Uterus (tissue), 4 donors: ENCODE data around the gene SKA2. TPM values are rescaled to one million over a fixed set of nuclear protein-coding genes. Genes with fewer than 3 reads are reported as not detected.
A peak's percentile ranks its signal among the peaks of the same experiment; 100 is the strongest.
"Not testable (repeated sequence)": the region's sequence is repeated elsewhere in the genome, so short reads cannot be mapped to it uniquely, and the experiment has no call there.

Experiments
- DNase-seq, 2 donors: peaks; one replicate each; pipeline ENCODE4 v3.0.0-alpha.2; 2019 to 2020
- H3K27ac ChIP-seq, 2 donors: fragments of 200-600 bp; sonication (generic); 1 replicate in 1 of 2; 2 replicates in 1 of 2; pipeline ENCODE4 v1.5.1; 2016 to 2018
- H3K27me3 ChIP-seq, 2 donors: fragments of 200-600 bp; sonication (generic); one replicate each; pipeline ENCODE4 v1.5.1; 2018 to 2019; ENCODE audit warnings: control low read depth in 1 of 2
- H3K36me3 ChIP-seq, 2 donors: fragments of 200-600 bp; sonication (generic); one replicate each; pipeline ENCODE4 v1.5.1; 2019; ENCODE audit warnings: control low read depth in 1 of 2
- H3K4me1 ChIP-seq, 2 donors: fragments of 200-600 bp; sonication (generic); one replicate each; pipeline ENCODE4 v1.5.1; 2018 to 2019; ENCODE audit warnings: control low read depth in 1 of 2
- H3K4me3 ChIP-seq, 2 donors: fragments of 200-600 bp; sonication (generic); 1 replicate in 1 of 2; 2 replicates in 1 of 2; pipeline ENCODE4 v1.5.1; 2018 to 2019; ENCODE audit warnings: mild to moderate bottlenecking in 1 of 2
- H3K9me3 ChIP-seq, 2 donors: fragments of 200-600 bp; sonication (generic); one replicate each; pipeline ENCODE4 v1.5.1; 2019; ENCODE audit warnings: control low read depth in 1 of 2
- POLR2A ChIP-seq, 2 donors: fragments of 450-650 bp; IDR thresholded peaks; one replicate each; pipeline ENCODE4 v1.6.1; 2016; ENCODE audit warnings: antibody characterized with exemption in 2 of 2, mild to moderate bottlenecking in 1 of 2, moderate library complexity in 1 of 2
- intact Hi-C: fragments of 100-400 bp; cut with DNase I; formaldehyde crosslinking; loops from one replicate; pipeline ENCODE4 v1.15.1; 2023; ENCODE audit warnings: low total_unique reads
- total RNA-seq, 4 donors: library from RNA; depleted of rRNA in 3 of 4; stranded (reverse); fragments of >200 nt in 3 of 4; gene quantifications; one replicate each; pipeline versions ENCODE4 v1.1.0 to v1.2.4, GENCODE V29; 2014 to 2023
- TF ChIP-seq, protein P1 (sequence below), 4 experiments: fragments of 200-600 bp in 2 of 4; fragments of 450-650 bp in 2 of 4; sonication (generic) in 2 of 4; IDR thresholded peaks; one replicate each; pipeline ENCODE4 v1.5.1; 2016 to 2019; ENCODE audit warnings: antibody characterized with exemption in 4 of 4, mild to moderate bottlenecking in 2 of 4, moderate library complexity in 1 of 4
- donor health status: DM: yes; HTN: yes; CAD: no.

SKA2 gene
- total RNA-seq, 4 donors from 2014 or later = 20.6 to 99.8 (median 33.0) TPM

DNA sequence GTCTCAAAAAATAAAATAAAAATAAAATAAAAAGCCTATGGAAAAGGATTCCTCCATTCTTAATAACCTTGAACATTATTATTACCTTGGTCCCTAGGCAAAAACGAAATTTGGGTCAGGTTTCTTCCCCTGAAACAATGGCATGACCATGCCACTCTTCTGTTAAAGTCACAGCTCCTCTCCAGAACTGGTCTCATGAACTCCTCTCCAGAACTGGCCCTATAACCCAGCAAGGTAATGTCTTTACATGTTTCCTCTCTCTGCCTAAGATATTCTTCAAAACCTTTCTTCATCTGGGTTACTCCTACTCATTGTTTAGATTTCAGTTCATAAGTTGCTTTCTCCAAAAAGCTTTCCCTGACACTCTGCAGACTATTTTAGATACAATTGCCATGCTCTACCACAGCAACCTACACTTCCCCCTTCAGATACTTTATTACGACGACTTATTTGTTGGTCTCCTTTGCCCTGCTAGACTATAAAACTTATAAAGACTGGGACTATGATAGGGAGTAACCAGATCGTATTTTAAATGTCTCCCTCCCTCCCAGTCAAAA lies 61.8 kb downstream of the SKA2 start:
- H3K27ac ChIP-seq = peak overlapping the region; percentile 55 to 65
- no peak overlapping the region for H3K4me3 ChIP-seq
- no peak for DNase-seq
- no peaks in the 10 kb centered on the region for H3K9me3 ChIP-seq
- no peaks in the 10 kb centered on the region for H3K27me3 ChIP-seq
- H3K4me1 ChIP-seq = peaks cover 0 to 4% of the 10 kb centered on the region in 2 donors
- H3K36me3 ChIP-seq = no peaks in the 10 kb centered on the region
- no peak for TF ChIP-seq POLR2A (IDR thresholded peaks at IDR 0.05)
- TF ChIP-seq, protein P1, sequence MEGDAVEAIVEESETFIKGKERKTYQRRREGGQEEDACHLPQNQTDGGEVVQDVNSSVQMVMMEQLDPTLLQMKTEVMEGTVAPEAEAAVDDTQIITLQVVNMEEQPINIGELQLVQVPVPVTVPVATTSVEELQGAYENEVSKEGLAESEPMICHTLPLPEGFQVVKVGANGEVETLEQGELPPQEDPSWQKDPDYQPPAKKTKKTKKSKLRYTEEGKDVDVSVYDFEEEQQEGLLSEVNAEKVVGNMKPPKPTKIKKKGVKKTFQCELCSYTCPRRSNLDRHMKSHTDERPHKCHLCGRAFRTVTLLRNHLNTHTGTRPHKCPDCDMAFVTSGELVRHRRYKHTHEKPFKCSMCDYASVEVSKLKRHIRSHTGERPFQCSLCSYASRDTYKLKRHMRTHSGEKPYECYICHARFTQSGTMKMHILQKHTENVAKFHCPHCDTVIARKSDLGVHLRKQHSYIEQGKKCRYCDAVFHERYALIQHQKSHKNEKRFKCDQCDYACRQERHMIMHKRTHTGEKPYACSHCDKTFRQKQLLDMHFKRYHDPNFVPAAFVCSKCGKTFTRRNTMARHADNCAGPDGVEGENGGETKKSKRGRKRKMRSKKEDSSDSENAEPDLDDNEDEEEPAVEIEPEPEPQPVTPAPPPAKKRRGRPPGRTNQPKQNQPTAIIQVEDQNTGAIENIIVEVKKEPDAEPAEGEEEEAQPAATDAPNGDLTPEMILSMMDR (IDR thresholded peaks at IDR 0.05) = no peak
- intact Hi-C loops = no loop called here

DNA sequence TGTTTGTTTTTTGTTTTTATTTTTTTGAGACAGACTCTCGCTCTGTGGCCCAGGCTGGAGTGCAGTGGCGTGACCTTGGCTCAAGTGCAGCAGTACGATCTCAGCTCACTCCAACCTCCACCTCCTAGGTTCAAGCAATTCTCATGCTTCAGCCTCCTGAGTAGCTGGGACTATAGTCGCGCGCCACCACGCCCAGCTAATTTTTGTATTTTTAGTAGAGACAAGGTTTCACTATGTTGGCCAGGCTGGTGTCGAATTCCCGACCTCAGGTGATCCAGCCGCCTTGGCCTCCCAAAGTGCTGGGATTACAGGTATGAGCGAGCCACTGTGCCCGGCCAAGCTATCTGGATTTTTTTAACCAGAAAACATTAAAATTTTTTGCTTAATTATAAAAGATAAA lies 64.4 kb downstream of the SKA2 start:
- intact Hi-C loops, H3K4me1 ChIP-seq, DNase-seq, H3K36me3 ChIP-seq, H3K27me3 ChIP-seq, H3K4me3 ChIP-seq, H3K27ac ChIP-seq, H3K9me3 ChIP-seq: not testable (repeated sequence)

DNA sequence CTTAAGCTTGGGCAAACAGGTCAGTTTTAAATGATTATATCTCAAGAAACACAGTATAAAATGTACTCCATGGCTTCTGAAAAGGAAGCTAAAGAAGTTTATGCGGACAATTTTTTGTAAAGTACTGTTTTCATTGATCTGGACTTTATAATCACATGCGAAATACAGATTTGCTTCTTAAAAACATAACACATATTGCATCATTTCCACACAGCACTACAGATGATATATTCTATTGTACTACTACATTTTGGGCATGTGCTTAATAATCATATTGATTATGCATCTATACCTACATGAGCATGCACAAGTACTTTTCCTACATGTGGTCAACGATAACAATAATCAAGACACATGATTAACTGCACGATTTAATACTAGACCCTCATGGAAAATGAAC lies 70.8 kb downstream of the SKA2 start:
- Histone ChIP-seq H3K9me3 (no peaks in the 10 kb centered on the region), H3K36me3 (no peaks in the 10 kb centered on the region), H3K27me3 (no peaks in the 10 kb centered on the region), H3K4me1 (no peaks in the 10 kb centered on the region), H3K27ac (no peak overlapping the region), H3K4me3 (no peak overlapping the region)
- intact Hi-C loops = no loop called here
- no peak for DNase-seq
- TF ChIP-seq POLR2A (IDR thresholded peaks at IDR 0.05) = no peak
- TF ChIP-seq, protein P1 (IDR thresholded peaks at IDR 0.05) = no peak

DNA sequence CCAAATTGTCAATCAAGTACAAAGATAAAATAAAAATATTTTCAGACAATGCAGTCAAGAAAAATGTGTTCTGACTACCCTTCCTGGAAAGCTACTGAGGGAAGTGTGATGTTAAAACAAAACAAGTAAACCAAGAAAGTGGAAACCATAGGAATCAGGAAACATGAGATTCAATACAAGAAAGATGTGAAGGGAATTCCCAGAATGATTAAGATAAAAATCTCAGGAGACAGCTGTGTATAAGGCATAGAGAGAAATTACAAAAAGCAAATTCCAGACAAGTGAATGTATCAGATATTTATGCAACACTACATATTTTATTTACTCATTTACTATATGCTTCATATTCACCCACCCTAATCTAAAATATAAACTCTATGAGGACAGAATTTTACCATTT lies 80.5 kb downstream of the SKA2 start:
- no peak for DNase-seq
- TF ChIP-seq, protein P1 (IDR thresholded peaks at IDR 0.05) = no peak
- no peak for TF ChIP-seq POLR2A (IDR thresholded peaks at IDR 0.05)
- no peaks in the 10 kb centered on the region for H3K36me3 ChIP-seq
- intact Hi-C loops = no loop called here
- H3K4me1 ChIP-seq = no peaks in the 10 kb centered on the region
- no peak overlapping the region for H3K27ac ChIP-seq
- H3K9me3 ChIP-seq = no peaks in the 10 kb centered on the region
- no peaks in the 10 kb centered on the region for H3K27me3 ChIP-seq
- no peak overlapping the region for H3K4me3 ChIP-seq

DNA sequence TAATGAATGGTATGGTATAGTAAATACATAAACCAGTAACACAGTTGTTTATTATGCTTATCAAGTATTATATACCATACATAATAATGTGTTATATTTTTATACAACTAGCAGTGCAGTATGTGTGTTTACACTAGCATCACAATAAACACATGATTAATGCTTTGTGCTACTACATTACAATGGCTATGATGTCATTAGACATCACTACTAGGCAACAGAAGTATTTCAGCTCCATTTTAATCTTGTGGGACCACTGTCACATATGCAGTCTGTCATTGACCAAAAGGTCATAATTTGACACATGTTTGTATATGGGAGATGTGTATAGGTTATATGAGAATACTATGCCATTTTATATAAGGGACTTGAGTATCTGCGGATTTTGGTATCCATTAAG lies 81.0 kb downstream of the SKA2 start:
- Histone ChIP-seq H3K27me3 (no peaks in the 10 kb centered on the region), H3K4me1 (no peaks in the 10 kb centered on the region), H3K27ac (no peak overlapping the region), H3K4me3 (no peak overlapping the region), H3K9me3 (no peaks in the 10 kb centered on the region), H3K36me3 (no peaks in the 10 kb centered on the region)
- TF ChIP-seq POLR2A (IDR thresholded peaks at IDR 0.05) = no peak
- intact Hi-C loops = no loop called here
- DNase-seq = no peak

DNA sequence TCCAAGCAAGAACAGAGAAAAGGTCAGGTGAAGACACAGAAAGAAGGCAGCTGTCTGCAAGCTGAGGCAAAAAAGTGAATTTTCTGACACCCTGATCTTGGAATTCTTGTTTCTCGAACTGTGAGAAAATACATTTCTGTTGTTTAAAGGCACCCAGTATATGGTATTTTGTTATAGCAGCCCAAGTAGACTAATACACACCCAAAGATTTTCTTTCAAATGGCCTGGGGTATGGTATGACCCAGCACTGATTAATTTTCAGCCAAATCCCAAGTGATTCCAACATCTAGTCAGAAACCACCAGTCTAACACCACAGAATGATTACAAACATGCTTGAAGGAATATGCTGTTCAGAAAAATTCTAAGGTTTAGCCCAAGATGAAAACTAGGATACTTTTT lies 85.1 kb downstream of the SKA2 start:
- Histone ChIP-seq H3K36me3 (no peaks in the 10 kb centered on the region), H3K4me1 (no peaks in the 10 kb centered on the region), H3K4me3 (no peak overlapping the region), H3K9me3 (no peaks in the 10 kb centered on the region), H3K27me3 (no peaks in the 10 kb centered on the region), H3K27ac (no peak overlapping the region)
- intact Hi-C loops = no loop called here
- TF ChIP-seq, protein P1 (IDR thresholded peaks at IDR 0.05) = no peak
- TF ChIP-seq POLR2A (IDR thresholded peaks at IDR 0.05) = no peak
- no peak for DNase-seq
